Renal cortex interstitium (tissue), 11 donors: Measurements from ENCODE around the gene NLN. TPM values are rescaled to one million over a fixed set of nuclear protein-coding genes. Genes with fewer than 3 reads are reported as not detected.

Source experiments
- DNase-seq, 11 donors: peaks; one replicate each; pipeline ENCODE4 v3.0.0-alpha.2; 2013; ENCODE audit warnings: low read depth in 9 of 11, low spot score in 4 of 11; ENCODE audit errors: extremely low read depth in 1 of 11
- polyA plus RNA-seq, 3 donors: library from polyadenylated mRNA; unstranded; fragments of 120-200 nt; gene quantifications; one replicate each; pipeline ENCODE4 v1.2.1, GENCODE V29; 2013; ENCODE audit not compliant: insufficient read length in 3 of 3

Gene NLN
- polyA plus RNA-seq, 3 donors, result 37.4 to 39.7 (median 37.6) TPM

GRCh38 chr5:65876496-65876895 is 154.5 kb downstream of the NLN start:
- DNase-seq, result no peak

GRCh38 chr5:65876970-65877369 is 155.0 kb downstream of the NLN start:
- DNase-seq, result no peak

Other genes starting within 250 kb of the NLN start
- gene ADAMTS6, start 240.3 kb upstream of the NLN start, polyA plus RNA-seq, result 1 to 10 TPM; 2.1 to 3.5 (median 3.2) TPM
- gene CENPK, start 159.0 kb upstream of the NLN start, polyA plus RNA-seq, result 10 to 100 TPM; 30.3 to 41.9 (median 33.2) TPM
- gene PPWD1, start 158.9 kb upstream of the NLN start, polyA plus RNA-seq, result 10 to 100 TPM; 60.1 to 98.9 (median 83.2) TPM
- gene TRIM23, start 97.9 kb upstream of the NLN start, polyA plus RNA-seq, result 10 to 100 TPM; 21.0 to 25.2 (median 24.4) TPM
- 1 to 10 TPM; 3.1 to 4.2 (median 3.2) TPM for gene SHLD3, start 97.2 kb upstream of the NLN start, polyA plus RNA-seq
- 10 to 100 TPM; 25.7 to 35.9 (median 32.4) TPM for gene TRAPPC13, start 97.2 kb upstream of the NLN start, polyA plus RNA-seq
- 1 to 10 TPM; 7.8 to 9.3 (median 9.0) TPM for gene SGTB, start 96 bp upstream of the NLN start, polyA plus RNA-seq
- gene ERBIN, start 204.4 kb downstream of the NLN start, polyA plus RNA-seq, result 100 to 1,000 TPM in 2 of 3 donors, 10 to 100 TPM in 1; 94.7 to 116 (median 109) TPM